Neural progenitor cell (in vitro differentiated cells): Measurements from ENCODE around the gene HMGB3.

ENCODE experiments used
- CTCF ChIP-seq: fragments of 200-600 bp; sonication (generic); IDR thresholded peaks from 2 replicates; pipeline ENCODE4 v1.5.1; 2017; ENCODE audit warnings: antibody characterized with exemption, mild to moderate bottlenecking
- EZH2 ChIP-seq: fragments of 200-600 bp; sonication (generic); IDR thresholded peaks from 2 replicates; pipeline ENCODE4 v1.6.1; 2017; ENCODE audit warnings: antibody characterized with exemption, mild to moderate bottlenecking, moderate library complexity

- TF ChIP-seq EZH2 (no peak), CTCF (no peak)
Observed at GRCh38 chrX:151009582-151009981, 26.4 kb downstream of the HMGB3 start.
